KMS-11 (cell line): ENCODE measurements around the gene KCNN3.

Experiments
- H2AFZ ChIP-seq: fragments of 200-600 bp; sonication (generic); 2 replicates; pipeline ENCODE4 v1.6.1; 2016; ENCODE audit warnings: antibody characterized with exemption, mixed run types, low read depth
- H3K27ac ChIP-seq: fragments of 200-600 bp; sonication (generic); 2 replicates; pipeline ENCODE4 v1.6.1; 2016; ENCODE audit warnings: mild to moderate bottlenecking, mixed run types
- H3K27me3 ChIP-seq: fragments of 200-600 bp; sonication (generic); 2 replicates; pipeline ENCODE4 v1.6.1; 2017; ENCODE audit warnings: mild to moderate bottlenecking, low read depth, mixed run types, moderate library complexity; ENCODE audit not compliant: insufficient read depth
- H3K36me3 ChIP-seq: fragments of 200-600 bp; sonication (generic); 2 replicates; pipeline ENCODE4 v1.6.1; 2017; ENCODE audit warnings: mild to moderate bottlenecking, mixed run types; ENCODE audit not compliant: insufficient read depth
- H3K4me1 ChIP-seq: fragments of 200-600 bp; sonication (generic); 2 replicates; pipeline ENCODE4 v1.6.1; 2016; ENCODE audit warnings: mild to moderate bottlenecking, low read depth, mixed run types; ENCODE audit not compliant: poor library complexity, severe bottlenecking
- H3K4me2 ChIP-seq: fragments of 200-600 bp; sonication (generic); 2 replicates; pipeline ENCODE4 v1.7.0; 2016; ENCODE audit warnings: mild to moderate bottlenecking, mixed run types
- H3K4me3 ChIP-seq: fragments of 200-600 bp; sonication (generic); IDR thresholded peaks from 2 replicates; pipeline ENCODE4 v1.6.1; 2017; ENCODE audit warnings: low read depth, low read length, mixed read lengths; ENCODE audit not compliant: insufficient read depth
- H3K79me2 ChIP-seq: fragments of 200-600 bp; sonication (generic); 2 replicates; pipeline ENCODE4 v1.6.1; 2016; ENCODE audit warnings: low read depth, mixed run types; ENCODE audit not compliant: insufficient read depth
- H3K9ac ChIP-seq: fragments of 200-600 bp; sonication (generic); 2 replicates; pipeline ENCODE4 v1.6.1; 2016; ENCODE audit warnings: mild to moderate bottlenecking, mixed run types
- H4K20me1 ChIP-seq: fragments of 200-600 bp; sonication (generic); 2 replicates; pipeline ENCODE4 v1.6.1; 2016; ENCODE audit warnings: mild to moderate bottlenecking, mixed run types; ENCODE audit not compliant: insufficient read depth
- TF ChIP-seq, protein P1 (sequence below): fragments of 200-600 bp; sonication (generic); conservative IDR thresholded peaks from 2 replicates; pipeline ENCODE4 v1.6.1; 2017; ENCODE audit warnings: low read depth, mild to moderate bottlenecking, antibody characterized with exemption, low read length, moderate library complexity, mixed read lengths

The KCNN3 gene

GRCh38 chr1:154867841-154868605, 2.1 kb downstream of the KCNN3 start:
- Histone ChIP-seq H3K36me3 (no peaks in the 10 kb centered on the region), H4K20me1 (no peaks in the 10 kb centered on the region), H3K4me3 (no peak overlapping the region), H3K27ac (no peak overlapping the region), H3K9ac (no peak overlapping the region), H2AFZ (no peak overlapping the region), H3K4me1 (peaks cover 34% of the 10 kb centered on the region), H3K79me2 (no peaks in the 10 kb centered on the region), H3K27me3 (peaks cover 15% of the 10 kb centered on the region; the same call in 1 of the 2 replicates), H3K4me2 (no peak overlapping the region)
- TF ChIP-seq, protein P1, sequence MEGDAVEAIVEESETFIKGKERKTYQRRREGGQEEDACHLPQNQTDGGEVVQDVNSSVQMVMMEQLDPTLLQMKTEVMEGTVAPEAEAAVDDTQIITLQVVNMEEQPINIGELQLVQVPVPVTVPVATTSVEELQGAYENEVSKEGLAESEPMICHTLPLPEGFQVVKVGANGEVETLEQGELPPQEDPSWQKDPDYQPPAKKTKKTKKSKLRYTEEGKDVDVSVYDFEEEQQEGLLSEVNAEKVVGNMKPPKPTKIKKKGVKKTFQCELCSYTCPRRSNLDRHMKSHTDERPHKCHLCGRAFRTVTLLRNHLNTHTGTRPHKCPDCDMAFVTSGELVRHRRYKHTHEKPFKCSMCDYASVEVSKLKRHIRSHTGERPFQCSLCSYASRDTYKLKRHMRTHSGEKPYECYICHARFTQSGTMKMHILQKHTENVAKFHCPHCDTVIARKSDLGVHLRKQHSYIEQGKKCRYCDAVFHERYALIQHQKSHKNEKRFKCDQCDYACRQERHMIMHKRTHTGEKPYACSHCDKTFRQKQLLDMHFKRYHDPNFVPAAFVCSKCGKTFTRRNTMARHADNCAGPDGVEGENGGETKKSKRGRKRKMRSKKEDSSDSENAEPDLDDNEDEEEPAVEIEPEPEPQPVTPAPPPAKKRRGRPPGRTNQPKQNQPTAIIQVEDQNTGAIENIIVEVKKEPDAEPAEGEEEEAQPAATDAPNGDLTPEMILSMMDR = no peak

DNA sequence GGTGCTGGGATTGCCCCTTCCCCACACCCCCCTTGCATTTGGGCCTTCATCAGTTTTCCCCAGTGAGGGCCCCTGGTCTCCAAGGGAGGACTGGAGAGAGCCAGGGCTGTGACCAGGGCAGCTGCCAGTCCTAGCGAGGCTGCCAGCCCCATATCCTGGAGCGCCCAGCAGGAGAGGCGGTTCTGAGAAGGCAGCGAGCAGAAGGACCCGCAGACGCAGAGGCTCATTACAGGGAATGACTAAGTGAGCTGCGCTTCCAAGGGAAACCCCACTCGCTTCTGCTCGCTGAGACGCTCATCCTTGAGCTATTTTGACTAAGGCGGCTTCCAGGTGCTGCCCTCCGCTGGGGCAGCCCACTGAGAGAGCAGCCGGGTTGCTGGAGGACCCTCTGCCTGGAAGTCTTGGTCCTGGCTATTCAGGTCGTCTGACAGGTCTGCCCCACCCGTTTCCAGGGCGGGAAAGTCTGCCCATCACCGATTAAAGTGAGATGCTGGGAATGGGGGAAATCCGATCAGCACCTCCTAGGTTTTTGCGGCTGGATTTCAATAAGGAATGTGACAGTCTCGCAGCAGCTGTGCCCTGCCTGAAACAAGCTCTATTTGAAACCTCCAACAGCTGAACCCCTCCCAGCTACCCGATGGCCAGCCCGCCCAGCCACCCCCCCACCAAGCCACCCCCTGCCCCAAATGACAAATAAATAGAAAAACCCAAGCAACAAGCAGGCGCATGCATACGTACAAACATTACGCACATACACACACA, 2.8 kb downstream of the KCNN3 start:
- Histone ChIP-seq H3K27ac (no peak overlapping the region), H3K4me1 (peaks cover 34% of the 10 kb centered on the region), H4K20me1 (no peaks in the 10 kb centered on the region), H3K9ac (no peak overlapping the region), H3K36me3 (no peaks in the 10 kb centered on the region), H3K4me3 (no peak overlapping the region), H3K27me3 (peaks cover 15% of the 10 kb centered on the region; the same call in 1 of the 2 replicates), H3K4me2 (no peak overlapping the region), H3K79me2 (no peaks in the 10 kb centered on the region), H2AFZ (no peak overlapping the region)
- TF ChIP-seq, protein P1 = no peak

DNA sequence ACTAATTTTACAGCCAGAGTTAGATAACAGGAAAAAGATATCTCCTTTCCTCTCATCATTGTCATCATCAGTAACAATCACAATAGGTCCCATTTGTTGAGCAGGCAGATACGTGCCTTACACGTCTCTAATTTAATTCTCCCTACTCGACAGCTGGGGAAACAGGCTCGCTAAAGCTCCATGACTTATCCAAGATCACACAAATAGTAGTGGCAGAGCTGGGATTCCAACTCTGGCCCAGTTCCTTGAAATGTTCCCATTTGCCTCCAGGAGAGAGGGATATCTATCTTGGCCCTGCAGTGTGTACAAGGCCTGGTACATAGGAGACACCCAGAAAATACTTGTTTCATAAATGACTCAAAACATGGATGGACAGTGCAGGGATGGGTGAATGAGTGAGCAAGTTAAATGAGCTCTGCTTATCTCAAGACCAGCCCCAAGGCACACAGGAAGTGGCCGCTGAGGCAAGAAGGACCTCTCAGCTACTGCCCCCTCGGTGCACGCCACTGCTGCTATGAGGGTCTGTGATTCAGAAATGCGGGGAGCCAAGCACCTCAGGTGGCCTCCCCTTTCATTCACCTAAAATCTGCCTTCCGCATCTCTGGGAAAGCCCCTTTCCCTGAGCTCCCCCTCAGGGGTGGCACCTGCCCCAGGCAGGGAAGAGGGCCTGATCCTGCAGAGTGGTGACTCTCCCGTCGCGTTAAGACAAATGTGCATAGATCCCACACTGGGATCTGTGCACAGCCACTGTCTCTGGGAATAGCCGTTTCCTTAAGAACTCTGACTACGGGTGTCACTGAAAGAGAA, 3.6 kb downstream of the KCNN3 start:
- peaks cover 36% of the 10 kb centered on the region for H3K4me1 ChIP-seq
- no peaks in the 10 kb centered on the region for H3K79me2 ChIP-seq
- TF ChIP-seq, protein P1 = no peak
- no peaks in the 10 kb centered on the region for H3K36me3 ChIP-seq
- no peak overlapping the region for H3K27ac ChIP-seq
- H4K20me1 ChIP-seq = no peaks in the 10 kb centered on the region
- H3K27me3 ChIP-seq = peaks cover 15% of the 10 kb centered on the region; the same call in 1 of the 2 replicates
- no peak overlapping the region for H2AFZ ChIP-seq
- H3K9ac ChIP-seq = no peak overlapping the region
- H3K4me3 ChIP-seq = no peak overlapping the region
- H3K4me2 ChIP-seq = no peak overlapping the region

DNA sequence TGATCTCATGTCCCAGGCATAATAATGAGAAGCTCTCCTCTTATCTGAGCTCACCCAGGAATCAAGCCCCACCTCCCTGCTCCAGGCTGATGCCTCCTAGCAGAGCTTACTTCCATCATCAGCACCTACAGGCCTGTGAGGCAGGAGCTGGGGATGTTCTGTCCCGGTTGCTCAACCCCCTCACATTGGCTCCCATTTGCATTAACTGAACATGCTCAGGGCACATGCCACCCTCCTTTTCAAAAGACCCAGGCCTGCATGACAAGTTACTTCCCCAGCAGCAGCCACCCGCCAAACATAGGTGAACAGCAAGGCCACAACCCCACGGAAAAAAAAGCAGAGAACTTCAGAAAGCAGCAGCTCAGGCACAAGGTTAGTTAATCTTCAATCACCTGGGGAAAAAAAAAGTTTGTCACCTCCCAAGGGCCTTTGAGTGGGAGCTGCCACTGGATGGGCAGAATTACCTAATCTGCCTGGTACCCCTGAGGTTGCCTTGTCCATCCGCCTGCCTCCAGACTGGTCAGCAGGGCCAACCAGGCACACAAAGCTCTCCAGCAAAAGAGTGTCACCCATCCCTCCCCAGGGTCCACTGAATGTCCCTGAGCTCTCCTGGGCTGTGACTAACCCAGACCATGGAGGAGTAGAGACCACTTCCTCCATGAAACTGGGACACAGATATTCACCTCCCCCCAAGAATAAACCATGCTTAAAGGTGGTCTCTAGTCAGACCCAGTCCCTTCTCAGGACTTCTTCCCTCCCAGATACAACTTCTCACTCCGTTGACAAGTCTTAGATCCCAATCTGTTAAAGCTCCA, 4.4 kb downstream of the KCNN3 start:
- Histone ChIP-seq H3K36me3 (no peaks in the 10 kb centered on the region), H3K4me1 (peaks cover 36% of the 10 kb centered on the region), H4K20me1 (no peaks in the 10 kb centered on the region), H3K4me3 (no peak overlapping the region), H3K4me2 (no peak overlapping the region), H3K27ac (no peak overlapping the region), H3K79me2 (no peaks in the 10 kb centered on the region), H3K27me3 (peaks cover 15% of the 10 kb centered on the region; the same call in 1 of the 2 replicates), H2AFZ (no peak overlapping the region), H3K9ac (no peak overlapping the region)
- TF ChIP-seq, protein P1 = no peak
